ENCODE data around the gene SMAD3.

SMAD3 gene

GRCh38 chr15:67137319-67137718 is 71.9 kb downstream of the SMAD3 start:
- no peak overlapping the region for H3K4me3 ChIP-seq (ENCODE audit: low read depth, low read length)
- no peak for DNase-seq (ENCODE audit: low read depth)
- no peak for TF ChIP-seq CTCF (IDR thresholded peaks at IDR 0.05; ENCODE audit: low read depth, low read length, missing control alignments)
- in situ Hi-C loops (cut with HindIII; ENCODE audit: low sequenced_read_pairs), result no loop called here

DNA sequence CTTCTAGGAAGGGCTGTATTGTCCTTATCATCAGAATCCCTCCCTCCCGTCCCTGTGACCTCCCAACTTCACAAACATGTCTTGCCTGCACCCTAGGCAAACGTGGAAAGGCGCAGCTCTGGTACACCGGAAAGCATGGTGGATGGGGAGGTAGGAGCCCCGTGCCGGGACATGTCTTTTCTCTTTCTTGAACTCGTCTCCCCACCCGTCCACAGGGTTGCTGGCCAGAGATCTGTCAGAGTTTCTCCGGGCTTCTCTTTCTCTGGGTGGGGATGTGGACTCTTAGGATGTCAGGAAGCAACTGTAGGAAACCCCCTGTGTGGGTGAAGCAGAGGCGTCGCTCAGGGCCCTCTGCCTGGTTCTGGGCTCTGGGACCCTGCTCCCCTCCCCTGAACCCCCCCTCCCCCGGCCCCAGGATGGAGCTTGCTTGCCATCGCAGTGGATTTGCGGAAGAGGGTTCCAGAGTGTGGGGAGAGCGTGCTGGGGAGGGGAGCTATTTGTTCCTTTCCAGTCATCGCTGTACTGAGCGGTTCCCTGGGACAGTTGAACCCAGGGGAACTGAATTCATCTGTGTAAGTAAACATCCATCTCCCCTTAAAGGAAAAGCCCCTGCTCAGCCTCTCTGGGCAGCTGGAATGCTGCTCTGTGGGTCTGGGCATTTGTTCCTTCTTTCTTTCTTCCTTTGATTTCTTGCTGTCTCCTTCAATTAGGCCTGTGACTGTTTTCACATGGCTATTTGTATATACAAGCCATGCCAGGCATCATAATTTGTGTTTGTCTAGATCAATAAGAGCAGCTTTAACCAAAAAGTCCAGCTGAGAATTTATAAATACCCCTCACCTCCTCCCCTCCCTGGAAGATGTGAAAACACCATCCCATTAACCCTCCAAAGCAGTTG is 72.8 kb downstream of the SMAD3 start:
- DNase-seq (ENCODE audit: low read depth), result no peak
- in situ Hi-C loops (cut with HindIII; ENCODE audit: low sequenced_read_pairs), result no loop called here
- no peak overlapping the region for H3K4me3 ChIP-seq (ENCODE audit: low read depth, low read length)
- no peak for TF ChIP-seq CTCF (IDR thresholded peaks at IDR 0.05; ENCODE audit: low read depth, low read length, missing control alignments)

- DNase-seq (ENCODE audit: low read depth), result no peak
- in situ Hi-C loops (cut with HindIII; ENCODE audit: low sequenced_read_pairs), result no loop called here
Observed at GRCh38 chr15:67138891-67139855, 73.8 kb downstream of the SMAD3 start.

DNA sequence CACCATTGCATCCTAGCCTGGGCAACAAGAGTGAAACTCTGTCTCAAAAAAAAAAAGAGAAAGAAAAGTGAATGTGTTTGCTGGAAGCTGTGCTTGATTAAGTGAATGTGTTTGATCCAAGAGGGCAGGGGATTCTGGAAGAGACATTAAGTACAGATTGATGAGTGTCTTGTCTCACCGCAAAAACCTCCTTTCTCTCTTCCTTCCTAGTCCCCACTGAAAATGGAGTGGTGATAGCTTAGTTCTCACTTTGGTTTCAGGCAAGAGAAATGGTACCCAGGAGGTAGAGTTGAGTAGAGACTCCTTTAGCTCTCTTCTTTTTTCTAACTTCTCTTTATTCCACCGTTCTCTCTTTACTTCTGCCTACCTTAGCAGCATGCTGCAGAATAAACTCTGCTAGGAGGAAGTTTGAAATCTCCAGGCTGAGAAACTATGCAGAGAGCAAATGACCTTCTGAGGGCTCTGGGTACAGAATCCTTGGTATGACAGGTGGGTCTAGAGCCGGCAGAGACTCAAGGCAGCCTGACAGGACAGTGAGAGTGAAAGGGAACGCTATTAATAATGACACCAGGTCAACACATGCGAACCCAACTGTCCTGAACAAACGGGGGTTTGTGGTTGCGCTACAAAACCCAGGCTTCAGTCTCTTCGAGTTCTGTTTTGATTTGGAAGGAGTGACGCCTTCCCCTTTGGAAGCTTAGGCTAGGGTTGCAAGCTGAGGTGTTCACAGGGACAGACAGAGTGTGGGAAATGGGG is 74.9 kb downstream of the SMAD3 start:
- in situ Hi-C loops (cut with HindIII; ENCODE audit: low sequenced_read_pairs), result no loop called here
- TF ChIP-seq CTCF (IDR thresholded peaks at IDR 0.05; ENCODE audit: low read depth, low read length, missing control alignments), result no peak

More at GRCh38 chr15:67138891-67139855, 73.8 kb downstream of the SMAD3 start:
- H3K4me3 ChIP-seq (ENCODE audit: low read depth, low read length), result no peak overlapping the region
- no peak for TF ChIP-seq CTCF (IDR thresholded peaks at IDR 0.05; ENCODE audit: low read depth, low read length, missing control alignments)

GRCh38 chr15:67142092-67142766 is 76.8 kb downstream of the SMAD3 start:
- in situ Hi-C loops (cut with HindIII; ENCODE audit: low sequenced_read_pairs), result no loop called here
- no peak overlapping the region for H3K4me3 ChIP-seq (ENCODE audit: low read depth, low read length)
- no peak for DNase-seq (ENCODE audit: low read depth)
- no peak for TF ChIP-seq CTCF (IDR thresholded peaks at IDR 0.05; ENCODE audit: low read depth, low read length, missing control alignments)

More for the DNA sequence above, 74.9 kb downstream of the SMAD3 start:
- H3K4me3 ChIP-seq (ENCODE audit: low read depth, low read length), result no peak overlapping the region
- DNase-seq (ENCODE audit: low read depth), result no peak
